HG02610 (cell line): ENCODE results near the gene TM9SF1.
A peak's percentile ranks its signal among the peaks of the same experiment; 100 is the strongest.

ENCODE experiments used
- ATAC-seq: cut with Tn5 transposase; IDR thresholded peaks from one replicate; pipeline ENCODE4 v1.9.1; 2021; ENCODE audit warnings: mild to moderate bottlenecking, moderate library complexity; ENCODE audit not compliant: unreplicated experiment

TM9SF1 gene

GRCh38 chr14:24198814-24199524 is 3.7 kb upstream of the TM9SF1 start:
- ATAC-seq = no peak

GRCh38 chr14:24197056-24197450 is 1.8 kb upstream of the TM9SF1 start:
- no peak for ATAC-seq

- ATAC-seq = no peak
Observed at GRCh38 chr14:24196071-24197055, 1.1 kb upstream of the TM9SF1 start.

- ATAC-seq = no peak
Observed at GRCh38 chr14:24194873-24195185, 412 bp downstream of the TM9SF1 start.

GRCh38 chr14:24194186-24194872 is 912 bp downstream of the TM9SF1 start:
- no peak for ATAC-seq

GRCh38 chr14:24192933-24193332 is 2.3 kb downstream of the TM9SF1 start:
- no peak for ATAC-seq

GRCh38 chr14:24190416-24190815 is 4.8 kb downstream of the TM9SF1 start:
- no peak for ATAC-seq

- ATAC-seq = no peak
Observed at GRCh38 chr14:24189460-24189859, 5.8 kb downstream of the TM9SF1 start.

GRCh38 chr14:24189059-24189375 is 6.2 kb downstream of the TM9SF1 start:
- no peak for ATAC-seq

GRCh38 chr14:24188251-24189058 is 6.8 kb downstream of the TM9SF1 start, which contains the start of gene IPO4:
Gene IPO4 (minus strand): TSS chr14:24188816. CDS start chr14:24188787, 29 bp downstream.
- peak; percentile 93 for ATAC-seq

- ATAC-seq = no peak
Observed at GRCh38 chr14:24187539-24187915, 7.7 kb downstream of the TM9SF1 start.

GRCh38 chr14:24186831-24187538 is 8.3 kb downstream of the TM9SF1 start:
- no peak for ATAC-seq

GRCh38 chr14:24185741-24186140 is 9.5 kb downstream of the TM9SF1 start:
- no peak for ATAC-seq

GRCh38 chr14:24185026-24185425 is 10.2 kb downstream of the TM9SF1 start:
- ATAC-seq = no peak

GRCh38 chr14:24184104-24184970 is 10.9 kb downstream of the TM9SF1 start:
- ATAC-seq = no peak

GRCh38 chr14:24183014-24183481 is 12.2 kb downstream of the TM9SF1 start:
- ATAC-seq = no peak

GRCh38 chr14:24182110-24182882 is 12.9 kb downstream of the TM9SF1 start:
- ATAC-seq = no peak

- no peak for ATAC-seq
Observed at GRCh38 chr14:24181371-24182077, 13.7 kb downstream of the TM9SF1 start.
